Gastrocnemius medialis (tissue), 4 donors: ENCODE data around the gene ZPR1.

Experiments
- CTCF ChIP-seq, 5 experiments: fragments of 450-650 bp in 3 of 5; fragments of 200-600 bp in 2 of 5; sonication (generic) in 2 of 5; IDR thresholded peaks in 4 of 5; conservative IDR thresholded peaks in 1 of 5; 1 replicate in 4 of 5; 2 replicates in 1 of 5; pipeline ENCODE4 v1.5.1; 2016 to 2019; ENCODE audit warnings: antibody characterized with exemption in 5 of 5, mild to moderate bottlenecking in 3 of 5, moderate library complexity in 3 of 5
- POLR2A ChIP-seq, 2 donors: fragments of 450-650 bp; IDR thresholded peaks; one replicate each; pipeline ENCODE4 v1.6.1; 2017; ENCODE audit warnings: antibody characterized with exemption in 2 of 2, mild to moderate bottlenecking in 2 of 2, moderate library complexity in 2 of 2

- TF ChIP-seq CTCF (IDR thresholded peaks at IDR 0.05 in 4 of 5, conservative IDR thresholded peaks at IDR 0.05 in 1 of 5): no peak
- TF ChIP-seq POLR2A (IDR thresholded peaks at IDR 0.05): no peak
Measured at GRCh38 chr11:116774661-116775060, 13.2 kb downstream of the ZPR1 start.
